ENCODE measurements around the gene PPARG. TPM values are rescaled to one million over a fixed set of nuclear protein-coding genes. Genes with fewer than 3 reads are reported as not detected.

PPARG gene
- total RNA-seq, 4 donors from 2014 or later, result 16.9 to 146 (median 117) TPM

DNA sequence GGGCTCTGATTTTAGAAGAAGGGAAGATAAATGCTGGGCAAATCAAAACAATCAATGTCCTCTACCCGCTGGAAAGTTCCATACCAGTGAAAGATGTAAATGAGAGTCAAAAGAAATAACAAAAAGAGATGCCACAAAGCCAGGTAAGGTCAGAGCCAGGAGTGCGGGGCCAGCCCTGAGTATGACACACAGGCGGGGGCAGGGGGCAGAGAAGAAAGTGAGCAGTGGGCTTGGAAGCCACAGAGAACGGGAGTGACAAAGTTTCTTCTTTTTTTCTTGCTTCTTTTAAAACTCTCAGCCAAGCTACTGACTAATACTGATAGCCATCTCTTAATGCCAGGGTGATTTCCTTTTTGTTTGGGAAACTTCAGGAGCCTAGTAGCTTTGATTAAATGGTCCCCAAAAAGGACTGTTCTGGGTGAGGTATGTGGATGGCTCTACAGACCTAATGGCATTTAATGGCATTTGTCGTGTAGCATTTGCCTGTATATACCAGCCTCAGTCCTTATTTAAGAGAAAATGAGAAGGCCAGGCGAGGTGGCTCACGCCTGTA, 172.3 kb downstream of the PPARG start:
- in situ Hi-C loops (cut with MboI; ENCODE audit: low pct_ligation_motif_present in 1 of 4, low pct_unique_long_range_greater_than_20kb in 1 of 4, low sequenced_read_pairs in 3 of 4), result loop anchor here in 1 of 4 donors (10.0 kb wide), 1 partner anchor 316 kb away; no protein-coding TSS in a partner anchor
- no peaks in the 10 kb centered on the region for H3K27me3 ChIP-seq
- DNase-seq, result no peak
- peak overlapping the region; percentile 62 to 76 (median 68) for H3K27ac ChIP-seq
- H3K4me3 ChIP-seq, result no peak overlapping the region
- no peak for TF ChIP-seq POLR2AphosphoS5 (IDR thresholded peaks at IDR 0.05)
- TF ChIP-seq, protein P1, sequence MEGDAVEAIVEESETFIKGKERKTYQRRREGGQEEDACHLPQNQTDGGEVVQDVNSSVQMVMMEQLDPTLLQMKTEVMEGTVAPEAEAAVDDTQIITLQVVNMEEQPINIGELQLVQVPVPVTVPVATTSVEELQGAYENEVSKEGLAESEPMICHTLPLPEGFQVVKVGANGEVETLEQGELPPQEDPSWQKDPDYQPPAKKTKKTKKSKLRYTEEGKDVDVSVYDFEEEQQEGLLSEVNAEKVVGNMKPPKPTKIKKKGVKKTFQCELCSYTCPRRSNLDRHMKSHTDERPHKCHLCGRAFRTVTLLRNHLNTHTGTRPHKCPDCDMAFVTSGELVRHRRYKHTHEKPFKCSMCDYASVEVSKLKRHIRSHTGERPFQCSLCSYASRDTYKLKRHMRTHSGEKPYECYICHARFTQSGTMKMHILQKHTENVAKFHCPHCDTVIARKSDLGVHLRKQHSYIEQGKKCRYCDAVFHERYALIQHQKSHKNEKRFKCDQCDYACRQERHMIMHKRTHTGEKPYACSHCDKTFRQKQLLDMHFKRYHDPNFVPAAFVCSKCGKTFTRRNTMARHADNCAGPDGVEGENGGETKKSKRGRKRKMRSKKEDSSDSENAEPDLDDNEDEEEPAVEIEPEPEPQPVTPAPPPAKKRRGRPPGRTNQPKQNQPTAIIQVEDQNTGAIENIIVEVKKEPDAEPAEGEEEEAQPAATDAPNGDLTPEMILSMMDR (IDR thresholded peaks at IDR 0.05), result no peak
- TF ChIP-seq POLR2A (IDR thresholded peaks at IDR 0.05), result no peak
- TF ChIP-seq EP300 (IDR thresholded peaks at IDR 0.05; ENCODE audit: low read depth), result no peak
- WGBS, 2 donors (ENCODE audit: low coverage in 1 of 2), result 78 to 87% methylated on average over 6 to 7 of the region's 7 CpGs
- H3K4me1 ChIP-seq, result peaks cover 0 to 45% (median 35%) of the 10 kb centered on the region in 4 donors
- intact Hi-C loops (cut with DNase I; ENCODE audit: low total_unique reads), result no loop called here
- no peaks in the 10 kb centered on the region for H3K9me3 ChIP-seq
- no peaks in the 10 kb centered on the region for H3K36me3 ChIP-seq

DNA sequence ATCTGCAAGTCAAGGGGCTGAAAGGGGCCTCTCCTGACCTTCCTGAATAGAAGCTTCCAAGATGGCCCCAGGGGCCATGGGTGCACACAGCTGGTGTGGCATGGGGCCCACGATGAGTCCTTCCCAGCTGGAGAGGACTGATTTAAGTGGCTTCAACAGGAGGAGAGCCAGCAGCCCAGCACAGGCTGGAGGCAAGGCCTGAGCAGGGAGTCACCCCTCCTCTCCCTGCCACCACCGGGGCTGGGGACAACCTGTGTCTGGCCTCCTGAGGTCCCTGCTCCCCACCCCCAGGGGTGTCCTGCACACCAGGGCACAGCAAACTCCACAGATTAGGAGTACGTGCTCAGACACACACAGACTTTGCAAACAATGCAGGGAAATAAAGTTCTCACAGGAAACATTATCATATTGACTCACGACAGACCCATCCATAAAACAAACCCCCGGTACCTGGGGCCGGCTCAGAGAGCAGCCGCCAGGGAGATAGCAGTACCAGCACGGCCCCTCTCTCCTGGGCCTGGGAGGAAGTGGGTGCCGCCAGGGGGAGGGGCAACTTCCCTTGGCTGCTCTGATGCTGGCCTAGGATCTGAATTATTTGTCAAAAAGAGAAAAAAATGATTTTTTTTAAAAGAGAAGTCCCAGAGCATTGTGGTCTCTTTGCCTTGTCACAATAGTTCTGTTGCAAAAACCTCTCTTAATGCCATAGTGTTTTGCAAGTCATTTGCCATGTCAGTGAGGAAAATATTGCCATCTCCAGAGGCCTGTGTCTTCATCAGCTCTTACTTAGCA, 173.5 kb downstream of the PPARG start:
- in situ Hi-C loops (cut with MboI; ENCODE audit: low pct_ligation_motif_present in 1 of 4, low pct_unique_long_range_greater_than_20kb in 1 of 4, low sequenced_read_pairs in 3 of 4), result loop anchor here in 1 of 4 donors (10.0 kb wide), 1 partner anchor 318 kb away; no protein-coding TSS in a partner anchor
- WGBS, 2 donors (ENCODE audit: low coverage in 1 of 2), result 10 to 41% methylated on average over 2 to 9 of the region's 9 CpGs
- H3K27me3 ChIP-seq, result no peaks in the 10 kb centered on the region
- peak overlapping the region; percentile 62 to 76 (median 67) for H3K27ac ChIP-seq
- intact Hi-C loops (cut with DNase I; ENCODE audit: low total_unique reads), result no loop called here
- TF ChIP-seq EP300 (IDR thresholded peaks at IDR 0.05; ENCODE audit: low read depth) (no peak), POLR2AphosphoS5 (IDR thresholded peaks at IDR 0.05) (no peak), POLR2A (IDR thresholded peaks at IDR 0.05) (no peak)
- TF ChIP-seq, protein P1 (IDR thresholded peaks at IDR 0.05), result no peak
- peaks cover 0 to 47% (median 36%) of the 10 kb centered on the region in 4 donors for H3K4me1 ChIP-seq
- no peaks in the 10 kb centered on the region for H3K9me3 ChIP-seq
- peak; percentile 48 for DNase-seq
- no peak overlapping the region for H3K4me3 ChIP-seq
- no peaks in the 10 kb centered on the region for H3K36me3 ChIP-seq

DNA sequence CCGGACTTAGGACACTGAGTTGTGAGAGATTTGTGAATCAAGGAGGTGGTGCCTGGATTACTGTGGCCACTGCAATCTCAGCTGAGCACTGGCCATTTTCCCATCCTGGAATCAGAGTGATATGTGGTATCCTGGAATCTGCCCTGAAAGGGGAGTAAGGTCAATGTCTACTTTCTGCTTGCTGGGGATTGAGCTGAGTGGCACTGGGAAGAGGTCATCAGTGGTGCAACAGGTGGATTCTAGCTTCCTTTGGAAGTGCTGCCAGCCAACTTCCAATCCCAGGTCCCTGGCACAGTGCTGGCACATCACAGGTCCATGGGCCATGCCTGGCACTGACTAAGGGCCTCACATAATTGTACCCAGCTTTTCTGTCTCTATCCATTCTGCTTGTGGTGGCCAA, 174.8 kb downstream of the PPARG start:
- Histone ChIP-seq H3K27ac (no peak overlapping the region), H3K9me3 (no peaks in the 10 kb centered on the region), H3K4me1 (peaks cover 0 to 47% (median 36%) of the 10 kb centered on the region in 4 donors), H3K4me3 (no peak overlapping the region), H3K27me3 (no peaks in the 10 kb centered on the region), H3K36me3 (no peaks in the 10 kb centered on the region)
- DNase-seq, result no peak
- no peak for TF ChIP-seq EP300 (IDR thresholded peaks at IDR 0.05; ENCODE audit: low read depth)
- TF ChIP-seq, protein P1 (IDR thresholded peaks at IDR 0.05), result no peak
- no peak for TF ChIP-seq POLR2AphosphoS5 (IDR thresholded peaks at IDR 0.05)
- no peak for TF ChIP-seq POLR2A (IDR thresholded peaks at IDR 0.05)
- in situ Hi-C loops (cut with MboI; ENCODE audit: low pct_ligation_motif_present in 1 of 4, low pct_unique_long_range_greater_than_20kb in 1 of 4, low sequenced_read_pairs in 3 of 4) (loop anchor here in 1 of 4 donors (10.0 kb wide), 1 partner anchor 319 kb away; no protein-coding TSS in a partner anchor), intact Hi-C loops (cut with DNase I; ENCODE audit: low total_unique reads) (no loop called here)
- 88% methylated on average over 1 of the region's 1 CpG; no CpG with 5 or more reads in 1 of the 2 donors for WGBS, 2 donors (ENCODE audit: low coverage in 1 of 2)

DNA sequence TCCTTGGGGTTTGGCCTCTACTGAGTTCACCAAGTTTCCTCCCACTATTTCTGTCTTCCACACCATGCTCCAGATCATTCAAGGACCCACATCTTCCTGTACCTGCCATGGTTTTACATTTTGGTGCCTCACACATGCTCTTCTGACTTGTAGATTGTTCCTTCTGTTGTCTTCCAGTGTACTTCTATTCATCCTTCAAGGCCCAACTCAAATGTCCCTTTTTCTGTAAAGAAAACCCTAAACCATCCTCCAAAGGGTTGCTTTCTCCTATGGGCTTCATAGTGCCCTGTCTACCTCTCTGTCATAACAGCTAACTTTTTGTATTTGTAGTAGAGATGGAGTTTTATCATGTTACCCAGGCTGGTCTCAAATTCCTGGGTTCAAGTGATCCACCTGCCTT, 175.3 kb downstream of the PPARG start:
- DNase-seq, result no peak
- intact Hi-C loops (cut with DNase I; ENCODE audit: low total_unique reads), result no loop called here
- TF ChIP-seq EP300 (IDR thresholded peaks at IDR 0.05; ENCODE audit: low read depth) (no peak), POLR2AphosphoS5 (IDR thresholded peaks at IDR 0.05) (no peak), POLR2A (IDR thresholded peaks at IDR 0.05) (no peak)
- TF ChIP-seq, protein P1 (IDR thresholded peaks at IDR 0.05), result no peak
- in situ Hi-C loops (cut with MboI; ENCODE audit: low pct_ligation_motif_present in 1 of 4, low pct_unique_long_range_greater_than_20kb in 1 of 4, low sequenced_read_pairs in 3 of 4), result loop anchor here in 1 of 4 donors (10.0 kb wide), 1 partner anchor 319 kb away; no protein-coding TSS in a partner anchor
- H3K4me1 ChIP-seq, result peaks cover 0 to 46% (median 33%) of the 10 kb centered on the region in 4 donors
- no peak overlapping the region for H3K27ac ChIP-seq
- no peaks in the 10 kb centered on the region for H3K9me3 ChIP-seq
- H3K27me3 ChIP-seq, result no peaks in the 10 kb centered on the region
- no peak overlapping the region for H3K4me3 ChIP-seq
- no peaks in the 10 kb centered on the region for H3K36me3 ChIP-seq
